ENCODE data around the gene AAK1.
"Not testable (repeated sequence)": the region's sequence is repeated elsewhere in the genome, so short reads cannot be mapped to it uniquely, and the experiment has no call there.

AAK1 gene

GRCh38 chr2:69453475-69454129 lies 189.9 kb downstream of the AAK1 start:
- DNase-seq = no peak

- no peak for DNase-seq
Measured at GRCh38 chr2:69452687-69453086, 190.9 kb downstream of the AAK1 start.

GRCh38 chr2:69450735-69451416 lies 192.7 kb downstream of the AAK1 start:
- DNase-seq = no peak

GRCh38 chr2:69449906-69450305 lies 193.6 kb downstream of the AAK1 start:
- DNase-seq = no peak

- DNase-seq = not testable (repeated sequence)
Measured at GRCh38 chr2:69443673-69444072, 199.9 kb downstream of the AAK1 start.

- not testable (repeated sequence) for DNase-seq
Measured at GRCh38 chr2:69439499-69439898, 204.0 kb downstream of the AAK1 start.

GRCh38 chr2:69438580-69438979 lies 205.0 kb downstream of the AAK1 start:
- DNase-seq = no peak

- DNase-seq = peak in 14 of 56 donors; percentile 39 to 84 (median 64)
Measured at GRCh38 chr2:69437751-69438154, 205.8 kb downstream of the AAK1 start.

GRCh38 chr2:69436938-69437750 lies 206.4 kb downstream of the AAK1 start, which contains the start of gene NFU1:
Gene NFU1 (minus strand): TSS chr2:69437435. CDS start chr2:69437422, 13 bp downstream.
- peak; percentile 73 to 95 (median 90) for DNase-seq

- no peak for DNase-seq
Measured at GRCh38 chr2:69436596-69436937, 207.0 kb downstream of the AAK1 start.

GRCh38 chr2:69434753-69435152 lies 208.8 kb downstream of the AAK1 start:
- DNase-seq = no peak

- DNase-seq = no peak
Measured at GRCh38 chr2:69429491-69430183, 213.9 kb downstream of the AAK1 start.

- DNase-seq = no peak
Measured at GRCh38 chr2:69428981-69429380, 214.6 kb downstream of the AAK1 start.

- no peak for DNase-seq
Measured at GRCh38 chr2:69424419-69424818, 219.1 kb downstream of the AAK1 start.

- DNase-seq = no peak
Measured at GRCh38 chr2:69422198-69422597, 221.3 kb downstream of the AAK1 start.

GRCh38 chr2:69419111-69419510 lies 224.4 kb downstream of the AAK1 start:
- not testable (repeated sequence) for DNase-seq

- DNase-seq = no peak
Measured at GRCh38 chr2:69416147-69416546, 227.4 kb downstream of the AAK1 start.

Measured in amygdala (tissue), 56 donors.